SK-N-SH (cell line): ENCODE measurements around the gene GASK1B. TPM values are rescaled to one million over a fixed set of nuclear protein-coding genes. Genes with fewer than 3 reads are reported as not detected.

ENCODE experiments used
- CTCF ChIA-PET: fragments of 300-600, 350-600 bp; formaldehyde crosslinking; extraction: SDS; loops from one replicate; lab custom pipeline; 2021; lab: Yijun Ruan, JAX
- POLR2A ChIA-PET: fragments of 350-600 bp; sonication (Branson Sonifier 250); formaldehyde crosslinking; extraction: SDS; loops from one replicate; lab custom pipeline; 2020; ENCODE audit warnings: antibody characterized with exemption, inconsistent platforms; lab: Yijun Ruan, JAX
- DNase-seq: peaks from one replicate; pipeline ENCODE4 v3.0.0; 2012
- H2AFZ ChIP-seq: fragments of 200-600 bp; sonication (generic); 2 replicates; pipeline ENCODE4 v1.8.1; 2016; ENCODE audit warnings: antibody characterized with exemption, mild to moderate bottlenecking, low read depth
- H3F3A ChIP-seq: fragments of 200-600 bp; sonication (generic); replicated peaks from 2 replicates; pipeline ENCODE3; 2016; ENCODE audit warnings: antibody characterized with exemption, mild to moderate bottlenecking; ENCODE audit not compliant: insufficient read depth
- H3K27ac ChIP-seq, 2 experiments: fragments of 200-500 bp in 1 of 2; fragments of 200-600 bp in 1 of 2; sonication (Bioruptor generic) in 1 of 2; sonication (generic), shearing (Covaris generic) in 1 of 2; 2 replicates each; pipeline versions ENCODE4 v1.5.1 to v1.6.1; 2014 to 2016; ENCODE audit warnings: low read depth in 2 of 2, inconsistent platforms in 1 of 2, low read length in 1 of 2, mild to moderate bottlenecking in 1 of 2, mixed read lengths in 1 of 2
- H3K27me3 ChIP-seq: fragments of 200-600 bp; sonication (generic), shearing (Covaris generic); 2 replicates; pipeline ENCODE4 v1.6.1; 2016; ENCODE audit warnings: mixed run types; ENCODE audit not compliant: insufficient read depth
- H3K36me3 ChIP-seq, 2 experiments: fragments of 200-500 bp in 1 of 2; fragments of 200-600 bp in 1 of 2; sonication (Bioruptor generic) in 1 of 2; sonication (generic) in 1 of 2; replicated peaks in 1 of 2; 2 replicates each; pipeline versions ENCODE3 to v1.5.1; 2014 to 2016; ENCODE audit warnings: low read length in 1 of 2, mild to moderate bottlenecking in 1 of 2; ENCODE audit not compliant: insufficient read depth in 2 of 2, control insufficient read depth in 1 of 2
- H3K4me1 ChIP-seq, 2 experiments: fragments of 200-500 bp in 1 of 2; fragments of 200-600 bp in 1 of 2; sonication (Bioruptor generic) in 1 of 2; sonication (generic), shearing (Covaris generic) in 1 of 2; 2 replicates each; pipeline versions ENCODE4 v1.5.1 to v1.6.1; 2014 to 2016; ENCODE audit warnings: low read depth in 1 of 2, low read length in 1 of 2, mixed run types in 1 of 2; ENCODE audit not compliant: insufficient read depth in 2 of 2, control insufficient read depth in 1 of 2
- H3K4me2 ChIP-seq: fragments of 200-600 bp; sonication (generic), shearing (Covaris generic); 2 replicates; pipeline ENCODE4 v1.6.1; 2017; ENCODE audit warnings: mixed run types
- H3K4me3 ChIP-seq, 2 experiments: fragments of 200-500 bp in 1 of 2; fragments of 200-600 bp in 1 of 2; sonication (Bioruptor generic) in 1 of 2; sonication (generic), shearing (Covaris generic) in 1 of 2; 2 replicates each; pipeline versions ENCODE4 v1.5.1 to v1.8.1; 2014 to 2016; ENCODE audit warnings: low read depth in 2 of 2, inconsistent platforms in 1 of 2, low read length in 1 of 2, mild to moderate bottlenecking in 1 of 2, mixed read lengths in 1 of 2, moderate library complexity in 1 of 2
- H3K79me2 ChIP-seq: fragments of 200-600 bp; sonication (generic); 2 replicates; pipeline ENCODE4 v1.8.1; 2017; ENCODE audit warnings: mild to moderate bottlenecking; ENCODE audit not compliant: insufficient read depth
- H3K9ac ChIP-seq: fragments of 200-600 bp; sonication (generic); 2 replicates; pipeline ENCODE4 v1.6.1; 2017; ENCODE audit warnings: mixed run types
- H3K9me2 ChIP-seq: fragments of 200-600 bp; sonication (generic); 2 replicates; pipeline ENCODE4 v1.6.1; 2017; ENCODE audit warnings: mixed run types
- H3K9me3 ChIP-seq: fragments of 200-600 bp; sonication (generic); 2 replicates; pipeline ENCODE4 v1.6.1; 2017; ENCODE audit warnings: mixed run types, mild to moderate bottlenecking, moderate library complexity
- H4K20me1 ChIP-seq: fragments of 200-600 bp; sonication (generic); 2 replicates; pipeline ENCODE4 v1.6.1; 2017; ENCODE audit warnings: mild to moderate bottlenecking, mixed run types; ENCODE audit not compliant: insufficient read depth
- CHD2 ChIP-seq: fragments of 150-350 bp; IDR thresholded peaks from 2 replicates; pipeline ENCODE4 v1.6.1; 2018; ENCODE audit warnings: low read length; ENCODE audit not compliant: partially characterized antibody
- ELF1 ChIP-seq: IDR thresholded peaks from 2 replicates; pipeline ENCODE4 v1.4.0; 2012
- EZH2phosphoT487 ChIP-seq: fragments of 200-600 bp; sonication (generic); IDR thresholded peaks from 2 replicates; pipeline ENCODE4 v1.6.1; 2017; ENCODE audit warnings: low read depth, mixed run types, mild to moderate bottlenecking, antibody characterized with exemption, moderate library complexity, borderline replicate concordance
- FOXJ3 ChIP-seq: sonication (generic); formaldehyde crosslinking; IDR thresholded peaks from 2 replicates; pipeline ENCODE4 v1.5.1; 2020; ENCODE audit warnings: mild to moderate bottlenecking, missing genetic modification reagents
- JUND ChIP-seq: IDR thresholded peaks from 2 replicates; pipeline ENCODE4 v1.4.0; 2012
- MEF2A ChIP-seq: IDR thresholded peaks from 2 replicates; pipeline ENCODE4 v1.4.0; 2012; ENCODE audit warnings: low read depth, borderline replicate concordance
- MXI1 ChIP-seq: IDR thresholded peaks from 2 replicates; pipeline ENCODE4 v1.6.1; 2012; ENCODE audit warnings: mild to moderate bottlenecking, low read depth, low read length, improper control_type of control experiment
- NFIC ChIP-seq: IDR thresholded peaks from 2 replicates; pipeline ENCODE4 v1.4.0; 2012; ENCODE audit warnings: borderline replicate concordance
- RCOR1 ChIP-seq: fragments of 150-350 bp; IDR thresholded peaks from 2 replicates; pipeline ENCODE4 v1.6.1; 2017; ENCODE audit warnings: antibody characterized with exemption, low read length
- RFX5 ChIP-seq: IDR thresholded peaks from 2 replicates; pipeline ENCODE4 v1.6.1; 2012; ENCODE audit warnings: mild to moderate bottlenecking, improper control_type of control experiment, low read length
- RXRA ChIP-seq: IDR thresholded peaks from 2 replicates; pipeline ENCODE4 v1.4.0; 2012; ENCODE audit warnings: low read depth, mild to moderate bottlenecking, borderline replicate concordance
- YY1 ChIP-seq: IDR thresholded peaks from 2 replicates; pipeline ENCODE4 v1.4.0; 2012; ENCODE audit warnings: low read depth, mild to moderate bottlenecking
- WGBS: methylation state at CpG from one replicate; pipeline ENCODE4 v1.1.6; 2017; ENCODE audit warnings: low lambda C conversion rate; 5-methylcytosine and 5-hydroxymethylcytosine counted together
- polyA plus RNA-seq, 3 experiments: library from polyadenylated mRNA; depleted of rRNA; stranded (reverse); fragments of >200 nt; gene quantifications; 2 replicates each; pipeline ENCODE4 v1.2.3, GENCODE V29; 2012
- TF ChIP-seq, protein P1 (sequence below): fragments of 150-350 bp; IDR thresholded peaks from 2 replicates; pipeline ENCODE4 v1.6.1; 2017; ENCODE audit warnings: antibody characterized with exemption, low read length, low read depth, borderline replicate concordance
- TF ChIP-seq, protein P2 (sequence below): IDR thresholded peaks from 2 replicates; pipeline ENCODE4; 2012
- TF ChIP-seq, protein P3 (sequence below): fragments of 150-350 bp; IDR thresholded peaks from 2 replicates; pipeline ENCODE4 v1.6.1; 2016; ENCODE audit warnings: mild to moderate bottlenecking, low read depth, low read length

Gene GASK1B
- polyA plus RNA-seq, 1 of the 3 experiments (the other 2 are of a cell fraction) = 3.7 TPM

DNA sequence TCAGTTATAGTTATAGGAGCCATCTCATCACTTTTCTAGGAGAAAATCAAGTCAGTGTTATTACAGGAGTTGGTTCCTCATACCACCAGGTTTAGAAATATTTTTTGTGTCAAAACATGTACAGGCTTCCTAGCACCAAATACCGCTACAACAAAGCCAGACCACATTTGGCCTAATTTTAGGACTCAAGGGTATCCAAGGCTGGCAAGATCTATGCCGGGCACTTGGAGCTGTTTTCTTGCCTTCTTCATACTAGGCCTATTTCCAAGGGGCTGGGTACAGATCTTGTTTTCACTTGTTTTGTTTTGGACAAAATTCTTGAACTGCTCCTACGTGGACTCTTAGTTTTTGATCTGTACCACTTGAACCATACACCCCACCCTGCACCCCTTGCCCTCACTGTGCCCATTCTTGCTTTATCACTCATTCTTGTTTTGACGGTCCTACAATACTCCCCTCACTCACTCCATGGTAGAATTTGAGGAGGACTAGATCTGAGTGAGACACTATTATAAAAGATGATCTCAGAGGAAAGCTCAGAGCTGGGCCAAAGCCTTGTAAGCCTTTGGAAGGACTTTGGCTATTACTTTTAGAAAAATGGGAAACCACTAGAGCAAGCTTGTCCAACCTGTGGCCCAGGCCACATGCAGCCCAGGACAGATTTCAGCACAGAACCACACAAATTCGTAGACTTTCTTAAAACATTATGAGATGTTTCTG lies 19.8 kb upstream of the GASK1B start:
- Histone ChIP-seq H2AFZ (no peak overlapping the region), H3K9me2 (no peaks in the 10 kb centered on the region), H4K20me1 (no peaks in the 10 kb centered on the region), H3K4me2 (no peak overlapping the region), H3K79me2 (no peaks in the 10 kb centered on the region), H3K36me3 (no peaks in the 10 kb centered on the region), H3K9ac (no peak overlapping the region), H3K27me3 (no peaks in the 10 kb centered on the region), H3K4me3 (no peak overlapping the region), H3K9me3 (no peaks in the 10 kb centered on the region), H3F3A (no peaks in the 10 kb centered on the region), H3K4me1 (no peaks in the 10 kb centered on the region), H3K27ac (no peak overlapping the region)
- CTCF ChIA-PET = interaction anchor here (0.7 to 4.6 kb wide), 12 partner anchors 10 to 434 kb away, joined by 3 to 25 read pairs (median 4); no protein-coding TSS in a partner anchor
- POLR2A ChIA-PET = no interaction called here
- TF ChIP-seq RXRA (no peak), MXI1 (no peak), RCOR1 (no peak), ELF1 (no peak), NFIC (no peak), CHD2 (no peak), EZH2phosphoT487 (no peak)
- TF ChIP-seq, protein P1, sequence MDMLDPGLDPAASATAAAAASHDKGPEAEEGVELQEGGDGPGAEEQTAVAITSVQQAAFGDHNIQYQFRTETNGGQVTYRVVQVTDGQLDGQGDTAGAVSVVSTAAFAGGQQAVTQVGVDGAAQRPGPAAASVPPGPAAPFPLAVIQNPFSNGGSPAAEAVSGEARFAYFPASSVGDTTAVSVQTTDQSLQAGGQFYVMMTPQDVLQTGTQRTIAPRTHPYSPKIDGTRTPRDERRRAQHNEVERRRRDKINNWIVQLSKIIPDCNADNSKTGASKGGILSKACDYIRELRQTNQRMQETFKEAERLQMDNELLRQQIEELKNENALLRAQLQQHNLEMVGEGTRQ = no peak
- TF ChIP-seq, protein P2, sequence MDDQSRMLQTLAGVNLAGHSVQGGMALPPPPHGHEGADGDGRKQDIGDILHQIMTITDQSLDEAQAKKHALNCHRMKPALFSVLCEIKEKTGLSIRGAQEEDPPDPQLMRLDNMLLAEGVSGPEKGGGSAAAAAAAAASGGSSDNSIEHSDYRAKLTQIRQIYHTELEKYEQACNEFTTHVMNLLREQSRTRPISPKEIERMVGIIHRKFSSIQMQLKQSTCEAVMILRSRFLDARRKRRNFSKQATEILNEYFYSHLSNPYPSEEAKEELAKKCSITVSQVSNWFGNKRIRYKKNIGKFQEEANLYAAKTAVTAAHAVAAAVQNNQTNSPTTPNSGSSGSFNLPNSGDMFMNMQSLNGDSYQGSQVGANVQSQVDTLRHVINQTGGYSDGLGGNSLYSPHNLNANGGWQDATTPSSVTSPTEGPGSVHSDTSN = no peak
- TF ChIP-seq, protein P3, sequence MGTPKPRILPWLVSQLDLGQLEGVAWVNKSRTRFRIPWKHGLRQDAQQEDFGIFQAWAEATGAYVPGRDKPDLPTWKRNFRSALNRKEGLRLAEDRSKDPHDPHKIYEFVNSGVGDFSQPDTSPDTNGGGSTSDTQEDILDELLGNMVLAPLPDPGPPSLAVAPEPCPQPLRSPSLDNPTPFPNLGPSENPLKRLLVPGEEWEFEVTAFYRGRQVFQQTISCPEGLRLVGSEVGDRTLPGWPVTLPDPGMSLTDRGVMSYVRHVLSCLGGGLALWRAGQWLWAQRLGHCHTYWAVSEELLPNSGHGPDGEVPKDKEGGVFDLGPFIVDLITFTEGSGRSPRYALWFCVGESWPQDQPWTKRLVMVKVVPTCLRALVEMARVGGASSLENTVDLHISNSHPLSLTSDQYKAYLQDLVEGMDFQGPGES = no peak
- 73% methylated on average over 5 of the region's 5 CpGs for WGBS
- DNase-seq = no peak

DNA sequence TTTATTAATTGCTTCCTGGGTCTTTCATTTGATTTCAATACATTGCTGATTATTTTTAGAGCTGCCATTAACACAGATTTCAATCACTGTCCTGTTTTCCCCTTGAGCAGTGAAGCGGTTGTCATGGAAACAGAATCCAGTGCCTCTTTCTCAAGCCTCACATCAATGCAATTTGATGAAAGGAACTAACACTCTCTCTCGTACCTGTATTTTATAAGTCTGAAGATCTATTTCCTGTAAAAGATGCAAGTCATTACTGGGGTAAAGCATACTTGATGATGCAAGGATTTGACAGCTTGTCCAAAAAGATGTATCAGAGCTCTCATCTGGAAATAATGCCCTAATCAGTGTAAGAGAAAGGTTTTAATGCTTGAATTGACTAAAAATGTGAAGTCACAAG lies 17.9 kb upstream of the GASK1B start:
- Histone ChIP-seq H3K79me2 (no peaks in the 10 kb centered on the region), H3K9me2 (no peaks in the 10 kb centered on the region), H3K36me3 (no peaks in the 10 kb centered on the region), H3K4me1 (no peaks in the 10 kb centered on the region), H3K4me3 (no peak overlapping the region), H3K9me3 (no peaks in the 10 kb centered on the region), H3K4me2 (no peak overlapping the region), H3K27ac (no peak overlapping the region), H4K20me1 (no peaks in the 10 kb centered on the region), H3K27me3 (no peaks in the 10 kb centered on the region), H3F3A (no peaks in the 10 kb centered on the region), H3K9ac (no peak overlapping the region), H2AFZ (no peak overlapping the region)
- TF ChIP-seq FOXJ3 (CRISPR knock-in tag) = no peak
- TF ChIP-seq MXI1 = no peak
- TF ChIP-seq, protein P2 = no peak
- no peak for TF ChIP-seq MEF2A
- TF ChIP-seq EZH2phosphoT487 = no peak
- TF ChIP-seq RFX5 = no peak
- no peak for TF ChIP-seq JUND
- no peak for TF ChIP-seq YY1
- no peak for TF ChIP-seq ELF1
- ChIA-PET POLR2A (no interaction called here), CTCF (interaction anchor here (1.1 to 4.6 kb wide), 3 partner anchors 8 to 65 kb away, joined by 3 to 25 read pairs (median 5); no protein-coding TSS in a partner anchor)
- no peak for DNase-seq
- 48% methylated on average over 2 of the region's 2 CpGs for WGBS
